Heart left ventricle (tissue), 13 donors: Measurements from ENCODE around the gene CD33.

Experiments
- CTCF ChIP-seq, 12 donors: fragments of 200-600 bp; sonication (generic) in 4 of 12; IDR thresholded peaks; one replicate each; pipeline versions ENCODE4 v1.5.0 to v1.8.0; 2018 to 2022; ENCODE audit warnings: antibody characterized with exemption in 12 of 12, mild to moderate bottlenecking in 5 of 12
- POLR2A ChIP-seq, 2 donors: fragments of 450-650 bp; IDR thresholded peaks; one replicate each; pipeline ENCODE4 v1.6.1; 2017; ENCODE audit warnings: antibody characterized with exemption in 2 of 2, mild to moderate bottlenecking in 2 of 2, moderate library complexity in 2 of 2
- donor health status: ischemic (EF 13 %, LVEDD 7.1; RV severe dilation, severe dysfunction).
- donor health status: DM: no; HTN: yes; CAD: no.
- donor health status: DM: no; HTN: no; CAD: no.
- donor health status: ischemic (EF 25% LVEDD 6.9; RV normal size, moderate dysfunction).
- donor health status: ischemic (EF 25% LVEDD 5.7; RV mildly dilated, moderate dysfunction).
- donor health status: ischemic (EF 35%, LVEDD 5.7; RV mildly dilated, moderate dysfunction).
- donor health status: nonischemic (EF 11% LVEDD 7.7; RV severe dilation, severe dysfunction).
- donor health status: DM: yes; HTN: yes; CAD: no.
- donor health status: PGD.
- donor health status: ischemic (EF 29% LVEDD 5.4; RV normal size, mild dysfunction).
- donor health status: nonischemic (EF 23%, LVEDD 6.1; RV moderate dilation, normal function).

- TF ChIP-seq CTCF (IDR thresholded peaks at IDR 0.05) (no peak), POLR2A (IDR thresholded peaks at IDR 0.05) (no peak)
These were observed 28.7 kb upstream of the CD33 start for GRCh38 chr19:51196181-51196580.
